Activated T-cell treated with anti-CD3 and anti-CD28 coated beads, Interleukin-2, amount 50 U/mL, for 72 hours (primary cell): ENCODE measurements around the gene ENDOU. TPM values are rescaled to one million over a fixed set of nuclear protein-coding genes. Genes with fewer than 3 reads are reported as not detected.

ENCODE experiments used
- ATAC-seq, 2 donors: fragments of 150-1000 bp; cut with Tn5 transposase; replicated peaks in 1 of 2; 2 replicates each; pipeline ENCODE4 v1.10.0; 2021; ENCODE audit warnings: moderate library complexity in 2 of 2, mild to moderate bottlenecking in 1 of 2
- DNase-seq, 2 donors: peaks; one replicate each; pipeline ENCODE4 v3.0.0; 2021 to 2022; ENCODE audit warnings: mixed read lengths in 1 of 2
- H3K27ac Mint-ChIP-seq: one replicate; pipeline ENCODE4 v1.8.0; 2022; ENCODE audit warnings: mild to moderate bottlenecking, moderate library complexity, mixed read lengths
- H3K27me3 Mint-ChIP-seq: one replicate; pipeline ENCODE4 v1.8.0; 2022; ENCODE audit warnings: low read depth, mixed read lengths
- H3K36me3 Mint-ChIP-seq, 2 donors: one replicate each; pipeline ENCODE4 v1.8.0; 2022; ENCODE audit warnings: mixed read lengths in 2 of 2, mild to moderate bottlenecking in 1 of 2; ENCODE audit not compliant: insufficient read depth in 2 of 2
- H3K4me1 Mint-ChIP-seq: one replicate; pipeline ENCODE4 v1.8.0; 2022; ENCODE audit warnings: low read depth, mixed read lengths
- H3K4me3 Mint-ChIP-seq, 2 donors: one replicate each; pipeline ENCODE4 v1.8.0; 2022; ENCODE audit warnings: mild to moderate bottlenecking in 2 of 2, mixed read lengths in 2 of 2, moderate library complexity in 2 of 2
- H3K9me3 Mint-ChIP-seq, 2 donors: one replicate each; pipeline ENCODE4 v1.8.0; 2022; ENCODE audit warnings: mixed read lengths in 2 of 2
- total RNA-seq, 2 donors: library from RNA; stranded (reverse); gene quantifications; one replicate each; pipeline ENCODE4 v1.2.3, GENCODE V29; 2022

ENDOU gene, protein sequence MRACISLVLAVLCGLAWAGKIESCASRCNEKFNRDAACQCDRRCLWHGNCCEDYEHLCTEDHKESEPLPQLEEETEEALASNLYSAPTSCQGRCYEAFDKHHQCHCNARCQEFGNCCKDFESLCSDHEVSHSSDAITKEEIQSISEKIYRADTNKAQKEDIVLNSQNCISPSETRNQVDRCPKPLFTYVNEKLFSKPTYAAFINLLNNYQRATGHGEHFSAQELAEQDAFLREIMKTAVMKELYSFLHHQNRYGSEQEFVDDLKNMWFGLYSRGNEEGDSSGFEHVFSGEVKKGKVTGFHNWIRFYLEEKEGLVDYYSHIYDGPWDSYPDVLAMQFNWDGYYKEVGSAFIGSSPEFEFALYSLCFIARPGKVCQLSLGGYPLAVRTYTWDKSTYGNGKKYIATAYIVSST
- under 1 TPM; 0.26 to 0.44 TPM for total RNA-seq

DNA sequence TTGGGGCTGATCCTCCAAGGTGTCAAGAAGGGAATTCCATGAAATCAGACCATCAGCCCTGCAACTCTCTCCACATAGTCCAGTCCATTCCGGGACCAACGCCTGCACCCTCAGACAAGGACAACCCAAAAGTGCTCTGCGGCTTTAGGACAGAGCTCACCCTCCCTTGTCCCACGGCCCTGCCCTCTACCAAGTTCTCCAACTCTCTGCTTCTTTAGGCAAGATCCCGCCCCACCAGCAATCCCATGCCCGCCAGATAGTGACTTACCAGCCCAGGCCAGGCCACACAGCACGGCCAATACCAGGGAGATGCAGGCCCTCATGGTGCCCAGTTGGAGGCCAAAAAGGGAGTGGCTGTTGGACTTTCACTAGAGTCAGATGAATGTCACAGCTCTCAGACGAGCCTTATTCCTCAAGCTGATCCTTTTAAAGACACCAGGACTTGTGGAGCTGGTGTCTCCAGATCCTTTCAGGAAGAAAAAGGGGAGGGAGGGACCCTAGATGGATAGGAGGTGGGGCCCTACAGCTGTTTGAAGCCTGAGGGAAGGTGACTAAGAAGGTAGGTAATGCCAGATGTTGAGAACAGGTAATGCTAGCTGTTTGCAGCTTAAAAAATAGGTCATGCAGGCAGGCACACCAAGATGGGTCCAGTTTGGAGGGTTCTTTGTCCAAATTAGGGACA, at the start of gene ENDOU:
Gene ENDOU, minus strand, starts transcription at position 400 of the 682 bp plus-strand sequence. Its CDS starts 77 bp downstream, at position 323.
- ATAC-seq (no peak), DNase-seq (no peak)
- peaks cover 0 to 12% of the 10 kb centered on the region in 2 donors for H3K36me3 Mint-ChIP-seq
- no peak within 1 kb of the TSS for H3K4me3 Mint-ChIP-seq
- H3K27ac Mint-ChIP-seq, result no peak within 1 kb of the TSS
- no peaks in the 10 kb centered on the region for H3K9me3 Mint-ChIP-seq
- no peaks in the 10 kb centered on the region for H3K27me3 Mint-ChIP-seq
- H3K4me1 Mint-ChIP-seq, result peaks cover 33% of the 10 kb centered on the region

DNA sequence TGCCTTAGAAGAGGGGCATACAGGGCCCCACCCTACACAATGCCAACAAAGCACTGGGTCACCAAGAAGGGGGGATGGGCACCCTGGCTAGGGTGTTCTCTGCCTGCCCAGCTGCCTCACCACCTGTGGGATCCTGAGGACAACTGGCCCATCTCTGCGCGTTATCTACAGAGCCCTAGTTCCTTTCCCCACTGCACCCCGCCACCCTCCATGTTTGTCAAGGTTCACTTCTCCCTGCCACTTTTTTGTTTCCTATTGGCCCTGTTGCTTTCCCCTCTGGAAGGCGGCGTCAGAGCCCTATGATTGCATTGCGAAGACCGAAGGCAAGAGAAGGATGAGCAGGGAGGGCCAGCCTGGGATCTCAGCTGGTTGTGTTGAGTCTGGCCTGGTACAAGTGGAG, 49.4 kb upstream of the ENDOU start:
- H3K4me3 Mint-ChIP-seq, result peak overlapping the region in 1 of 2 donors; percentile 93
- H3K36me3 Mint-ChIP-seq, result no peaks in the 10 kb centered on the region
- no peaks in the 10 kb centered on the region for H3K9me3 Mint-ChIP-seq
- ATAC-seq (no peak), DNase-seq (no peak)
- peak overlapping the region; percentile 72 for H3K27ac Mint-ChIP-seq
- peaks cover 46% of the 10 kb centered on the region for H3K4me1 Mint-ChIP-seq
- peaks cover 6% of the 10 kb centered on the region for H3K27me3 Mint-ChIP-seq

DNA sequence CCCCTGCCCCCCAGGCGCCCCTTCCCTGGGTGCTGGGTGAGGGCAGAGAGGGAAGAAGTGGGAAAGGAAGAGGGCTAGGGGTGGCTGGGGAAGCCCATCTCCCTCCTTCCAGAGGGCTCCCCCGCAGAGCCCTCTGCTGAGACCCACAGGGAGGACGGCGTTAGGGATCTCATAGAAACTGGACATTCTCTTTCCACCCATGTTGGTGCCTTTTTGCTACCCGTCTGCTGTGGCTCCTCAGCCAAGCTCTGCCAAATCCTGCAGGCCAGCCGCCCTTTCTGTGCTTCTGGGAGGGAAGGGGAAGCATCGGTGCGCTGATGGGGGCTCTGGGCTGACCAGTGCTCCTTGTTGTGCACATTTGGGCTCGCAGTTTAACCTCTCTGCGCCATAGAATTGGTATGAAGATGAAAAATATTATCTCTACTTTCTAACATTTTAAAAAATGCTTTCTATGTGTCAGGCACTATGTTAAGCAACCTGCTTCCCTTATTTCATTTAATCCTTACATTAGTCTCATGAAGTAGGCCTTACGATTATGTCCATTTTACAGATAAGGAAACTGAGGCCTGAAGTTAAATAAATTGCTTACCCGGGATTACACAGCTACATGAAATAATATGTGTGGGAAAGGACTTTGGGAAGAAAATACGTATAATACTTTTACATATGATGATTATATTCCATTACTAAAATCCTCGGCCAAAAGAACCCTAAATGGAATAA, 48.7 kb upstream of the ENDOU start:
- Mint-ChIP-seq H3K27ac (peak overlapping the region; percentile 72), H3K4me3 (peak overlapping the region; percentile 93 to 94), H3K36me3 (no peaks in the 10 kb centered on the region), H3K9me3 (no peaks in the 10 kb centered on the region), H3K4me1 (peaks cover 40% of the 10 kb centered on the region), H3K27me3 (peaks cover 6% of the 10 kb centered on the region)
- DNase-seq (no peak), ATAC-seq (no peak)

DNA sequence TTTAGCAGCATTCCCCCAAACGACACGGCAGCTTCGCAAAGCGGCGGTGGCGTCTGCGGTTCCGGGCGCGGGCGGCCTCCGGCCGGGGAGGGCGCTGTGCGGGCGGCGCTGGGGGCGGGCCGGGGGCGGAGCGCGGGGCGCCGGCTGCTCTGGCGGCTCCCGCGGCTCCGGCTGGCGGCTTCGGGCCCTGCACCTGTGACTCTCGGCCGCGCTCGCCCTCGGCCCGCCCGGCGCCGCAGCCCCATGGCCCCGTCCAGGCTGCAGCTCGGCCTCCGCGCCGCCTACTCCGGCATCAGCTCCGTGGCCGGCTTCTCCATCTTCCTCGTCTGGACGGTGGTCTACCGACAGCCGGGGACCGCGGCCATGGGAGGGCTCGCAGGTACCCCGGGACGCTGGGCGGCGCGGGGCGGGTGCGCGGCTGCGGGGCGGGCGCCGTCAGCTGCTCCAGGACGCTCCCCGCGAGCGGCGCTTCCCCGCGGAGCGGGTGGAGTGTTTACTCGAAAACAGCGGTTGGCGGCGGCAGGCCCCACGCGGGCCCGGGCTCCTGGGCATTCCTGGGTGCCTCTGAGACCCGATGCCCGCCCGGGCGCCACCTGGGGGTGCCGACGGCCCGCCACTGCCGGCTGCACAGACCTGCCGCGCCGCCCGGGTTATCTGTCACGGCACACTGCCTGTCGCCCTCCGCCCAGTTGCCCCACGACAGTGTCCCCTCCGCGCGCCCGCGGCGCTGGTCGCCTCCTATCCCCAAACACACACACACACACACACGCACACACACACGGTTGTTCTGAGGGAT, 48.0 kb upstream of the ENDOU start, which contains the start of gene SLC48A1:
Gene SLC48A1, plus strand, starts transcription at position 177 of the 796 bp plus-strand sequence. Its CDS starts 67 bp downstream, at position 244.
- DNase-seq (peak; percentile 80 to 85), ATAC-seq (peak; percentile 80 to 81)
- Mint-ChIP-seq H3K27me3 (peaks cover 6% of the 10 kb centered on the region), H3K9me3 (no peaks in the 10 kb centered on the region), H3K4me1 (peaks cover 39% of the 10 kb centered on the region), H3K4me3 (peak within 1 kb of the TSS; percentile 93 to 94), H3K27ac (peak within 1 kb of the TSS; percentile 89), H3K36me3 (no peaks in the 10 kb centered on the region)

DNA sequence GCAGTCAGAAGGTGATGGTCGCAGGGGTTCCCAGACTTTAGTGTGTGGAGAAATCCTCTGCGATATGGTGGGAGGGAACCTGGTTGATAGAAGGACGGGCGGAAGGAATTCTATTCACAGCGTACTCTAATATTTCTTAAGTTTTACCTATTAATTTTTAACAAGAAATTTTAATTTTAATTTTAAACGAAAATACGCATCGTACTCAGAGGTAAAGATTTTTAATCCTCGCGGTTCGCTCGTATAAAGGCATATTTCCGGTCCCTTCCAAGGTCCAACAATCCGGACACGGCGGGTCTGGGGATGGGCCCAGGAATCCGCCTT, 47.4 kb upstream of the ENDOU start:
- H3K27ac Mint-ChIP-seq, result peak overlapping the region; percentile 89
- peaks cover 39% of the 10 kb centered on the region for H3K4me1 Mint-ChIP-seq
- H3K27me3 Mint-ChIP-seq, result peaks cover 6% of the 10 kb centered on the region
- peak overlapping the region; percentile 83 to 84 for H3K4me3 Mint-ChIP-seq
- DNase-seq (no peak), ATAC-seq (no peak)
- no peaks in the 10 kb centered on the region for H3K36me3 Mint-ChIP-seq
- H3K9me3 Mint-ChIP-seq, result no peaks in the 10 kb centered on the region

DNA sequence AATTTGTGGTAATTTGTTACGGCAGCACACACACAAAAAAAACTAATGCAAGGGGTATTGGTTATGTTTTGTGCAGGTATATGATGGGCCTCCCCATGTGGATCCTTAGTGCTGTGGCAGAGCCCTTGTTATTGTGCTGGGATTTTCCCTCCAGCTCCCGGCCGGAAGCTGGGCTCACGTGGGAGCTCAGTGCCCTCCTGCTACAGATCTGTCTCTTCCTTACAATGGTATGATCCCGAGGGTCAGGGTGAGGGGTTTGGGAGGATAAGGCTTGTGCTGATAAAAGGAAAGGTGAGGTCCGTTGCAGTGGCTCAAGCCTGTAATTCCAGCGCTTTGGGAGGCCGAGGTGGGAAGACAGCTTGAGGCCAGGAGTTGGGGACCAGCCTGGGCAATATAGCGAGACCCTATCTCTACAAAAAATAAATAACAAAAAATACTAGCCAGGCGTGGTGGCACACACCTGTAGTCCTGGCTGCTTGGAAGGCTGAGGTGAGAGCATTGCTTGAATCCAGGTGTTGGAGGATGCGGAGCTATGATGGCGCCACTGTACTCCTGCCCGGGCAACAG, 46.9 kb upstream of the ENDOU start:
- H3K27me3 Mint-ChIP-seq, result peaks cover 6% of the 10 kb centered on the region
- H3K27ac Mint-ChIP-seq, result peak overlapping the region; percentile 89
- H3K4me3 Mint-ChIP-seq, result peak overlapping the region; percentile 83 to 84
- DNase-seq (no peak), ATAC-seq (no peak)
- no peaks in the 10 kb centered on the region for H3K36me3 Mint-ChIP-seq
- peaks cover 39% of the 10 kb centered on the region for H3K4me1 Mint-ChIP-seq
- H3K9me3 Mint-ChIP-seq, result no peaks in the 10 kb centered on the region

DNA sequence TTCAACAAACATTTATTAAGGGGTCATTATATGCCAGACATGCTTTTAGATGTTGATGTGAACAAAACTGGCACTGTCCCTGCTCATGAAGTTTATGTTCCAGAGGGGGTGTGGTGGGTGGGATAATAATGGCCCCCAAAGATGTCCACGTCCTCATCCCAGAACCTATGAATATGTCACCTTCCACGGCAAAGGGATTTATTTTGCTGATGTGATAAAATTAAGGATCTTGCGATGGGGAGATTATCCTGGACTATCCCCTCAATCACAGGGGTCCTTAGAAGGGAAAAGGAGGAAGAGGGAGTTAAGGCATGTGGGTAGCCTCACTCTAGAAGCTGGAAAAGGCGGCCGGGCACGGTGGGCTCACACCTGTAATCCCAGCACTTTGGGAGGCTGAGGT, 46.0 kb upstream of the ENDOU start:
- peaks cover 6% of the 10 kb centered on the region for H3K27me3 Mint-ChIP-seq
- no peaks in the 10 kb centered on the region for H3K9me3 Mint-ChIP-seq
- no peak overlapping the region for H3K27ac Mint-ChIP-seq
- no peaks in the 10 kb centered on the region for H3K36me3 Mint-ChIP-seq
- no peak for ATAC-seq
- no peak for DNase-seq
- peaks cover 32% of the 10 kb centered on the region for H3K4me1 Mint-ChIP-seq
- no peak overlapping the region for H3K4me3 Mint-ChIP-seq

DNA sequence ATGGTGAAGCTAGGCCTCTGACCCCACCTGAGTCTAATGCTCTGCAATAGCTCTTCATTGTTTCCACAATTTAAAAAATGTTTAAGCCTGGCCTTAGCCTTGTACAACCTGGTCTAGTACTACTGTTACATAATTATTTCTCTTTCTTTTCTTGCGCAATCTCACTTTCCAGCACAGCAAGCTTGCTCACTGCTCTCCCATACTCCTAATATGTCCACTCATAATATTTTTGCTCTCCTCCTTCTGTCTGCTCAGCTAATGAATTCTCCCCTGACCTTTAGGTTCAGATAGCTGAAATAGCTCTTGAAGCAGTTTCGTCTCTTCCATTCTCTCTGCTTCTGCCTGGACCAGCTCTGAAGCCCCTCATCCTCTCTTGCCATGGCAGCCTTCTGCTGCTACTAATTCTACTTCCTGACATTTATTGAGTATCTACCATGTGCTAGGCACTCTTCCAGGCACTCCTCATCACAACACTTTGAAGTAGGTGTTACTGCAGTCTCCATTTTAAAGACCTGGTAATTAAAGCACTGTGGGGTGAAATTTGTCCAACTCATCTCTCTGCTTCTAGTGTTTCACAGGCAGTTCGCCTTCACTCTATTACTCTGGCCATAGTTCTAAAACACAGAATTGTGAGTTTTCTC, 44.9 kb upstream of the ENDOU start:
- DNase-seq, result no peak
- Mint-ChIP-seq H3K4me1 (peaks cover 21% of the 10 kb centered on the region), H3K36me3 (no peaks in the 10 kb centered on the region), H3K9me3 (no peaks in the 10 kb centered on the region), H3K27me3 (peaks cover 6% of the 10 kb centered on the region), H3K4me3 (no peak overlapping the region), H3K27ac (no peak overlapping the region)
- ATAC-seq, result no peak

DNA sequence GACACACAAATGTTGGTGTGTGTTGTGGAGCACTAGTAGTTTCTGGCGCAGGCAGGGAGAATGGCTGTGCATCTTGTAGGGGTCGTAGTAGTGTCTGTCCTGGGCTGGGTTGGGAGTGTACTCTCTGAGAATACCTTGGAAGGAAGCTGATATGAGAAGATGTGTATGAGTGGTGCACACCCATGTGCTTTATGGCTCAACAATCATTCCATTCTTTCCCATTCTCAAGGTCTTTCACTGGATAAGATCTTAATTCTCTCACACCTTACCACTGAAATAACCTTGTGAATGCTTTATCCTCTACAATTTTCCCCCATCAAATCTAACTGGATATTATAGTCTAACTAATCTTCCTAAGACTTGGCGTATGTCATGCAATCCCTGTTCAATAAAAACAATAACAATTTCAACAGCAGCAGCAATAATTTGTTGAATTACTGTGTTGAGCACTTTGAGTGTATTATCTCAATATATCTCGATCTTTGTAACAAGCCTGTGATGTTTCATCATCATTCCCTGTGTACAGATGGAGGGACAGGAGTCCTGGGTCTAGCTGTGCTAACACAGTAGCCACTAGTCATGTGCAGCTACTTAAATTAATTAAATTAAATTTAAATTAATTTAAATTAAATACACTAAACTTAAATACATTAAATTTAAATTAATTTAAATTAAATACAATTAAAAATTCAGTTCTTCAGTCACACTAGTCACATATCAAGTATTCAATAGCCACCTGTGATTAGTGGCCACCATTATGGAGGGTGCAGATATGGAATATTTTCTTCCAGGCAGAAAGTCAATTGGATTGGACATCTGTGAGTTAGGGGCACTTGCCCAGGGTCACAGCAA, 44.2 kb upstream of the ENDOU start:
- H3K9me3 Mint-ChIP-seq, result no peaks in the 10 kb centered on the region
- H3K36me3 Mint-ChIP-seq, result no peaks in the 10 kb centered on the region
- no peak for DNase-seq
- no peak overlapping the region for H3K4me3 Mint-ChIP-seq
- peaks cover 15% of the 10 kb centered on the region for H3K4me1 Mint-ChIP-seq
- peaks cover 6% of the 10 kb centered on the region for H3K27me3 Mint-ChIP-seq
- no peak overlapping the region for H3K27ac Mint-ChIP-seq
- ATAC-seq, result no peak

DNA sequence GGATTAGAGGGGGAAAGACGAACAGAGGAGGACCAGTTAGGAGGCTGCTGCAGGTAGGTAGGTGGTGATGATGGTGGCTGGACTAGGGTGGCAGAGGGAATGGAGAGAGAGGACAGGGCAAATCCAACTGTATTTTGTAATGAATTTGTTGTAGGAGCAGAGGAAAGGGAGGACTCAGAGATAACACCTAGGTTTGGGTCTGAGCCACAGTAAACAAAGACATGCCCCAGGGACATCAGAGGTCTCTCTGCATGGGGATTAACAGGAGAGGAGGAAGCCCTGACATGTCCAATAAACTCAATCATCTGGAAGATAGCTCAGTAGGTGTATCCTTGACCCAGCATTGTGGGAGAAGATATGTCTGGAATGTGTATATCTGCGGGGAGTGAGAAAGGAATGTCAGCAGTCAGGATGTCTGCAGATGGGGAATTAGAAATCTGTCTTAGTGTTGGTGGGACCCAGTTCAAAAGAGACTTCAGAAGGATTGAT, 43.1 kb upstream of the ENDOU start:
- Mint-ChIP-seq H3K4me1 (peaks cover 7% of the 10 kb centered on the region), H3K27me3 (peaks cover 6% of the 10 kb centered on the region), H3K27ac (no peak overlapping the region), H3K36me3 (no peaks in the 10 kb centered on the region), H3K4me3 (no peak overlapping the region), H3K9me3 (no peaks in the 10 kb centered on the region)
- no peak for DNase-seq
- ATAC-seq, result no peak

DNA sequence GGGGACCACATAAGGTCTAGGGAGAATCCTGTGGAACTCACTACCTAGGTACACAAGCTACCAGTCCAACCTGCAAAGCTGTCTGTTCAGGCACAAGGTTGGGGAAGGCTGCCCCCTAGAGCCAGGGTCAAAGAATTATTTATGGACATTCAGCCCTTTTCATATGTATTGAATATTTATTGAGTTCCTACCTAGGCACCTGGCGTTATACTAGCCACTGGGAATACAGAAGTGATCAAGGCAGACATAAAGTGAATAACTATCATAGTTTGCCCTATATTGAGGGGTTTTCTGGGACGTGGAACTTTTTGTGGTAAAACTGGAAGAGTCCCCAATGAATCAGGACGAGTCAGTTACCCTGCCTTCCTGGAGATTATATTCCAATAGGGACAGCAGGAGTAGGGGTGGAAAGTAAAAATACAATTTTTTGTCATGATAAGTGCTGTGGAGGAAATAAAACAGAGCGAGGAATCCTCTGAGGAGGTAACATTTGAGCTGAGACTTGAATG, 42.0 kb upstream of the ENDOU start:
- ATAC-seq (peak; percentile 67 to 77), DNase-seq (peak; percentile 76)
- peak overlapping the region; percentile 78 for H3K27ac Mint-ChIP-seq
- no peak overlapping the region for H3K4me3 Mint-ChIP-seq
- H3K27me3 Mint-ChIP-seq, result peaks cover 2% of the 10 kb centered on the region
- peaks cover 2% of the 10 kb centered on the region for H3K4me1 Mint-ChIP-seq
- no peaks in the 10 kb centered on the region for H3K9me3 Mint-ChIP-seq
- no peaks in the 10 kb centered on the region for H3K36me3 Mint-ChIP-seq
